Ovary (tissue), 3 donors: ENCODE measurements around the gene PTPRB.

Experiments used
- EP300 ChIP-seq: sonication (generic); formaldehyde crosslinking; IDR thresholded peaks from one replicate; pipeline ENCODE4 v1.6.1; 2017; ENCODE audit warnings: antibody characterized with exemption
- POLR2A ChIP-seq: fragments of 450-650 bp; IDR thresholded peaks from one replicate; pipeline ENCODE4 v1.6.1; 2017; ENCODE audit warnings: antibody characterized with exemption, mild to moderate bottlenecking, moderate library complexity
- TF ChIP-seq, protein P1 (sequence below), 3 donors: fragments of 450-650 bp in 2 of 3; fragments of 200-600 bp in 1 of 3; IDR thresholded peaks; one replicate each; pipeline versions ENCODE4 v1.5.1 to v1.8.0; 2016 to 2022; ENCODE audit warnings: antibody characterized with exemption in 3 of 3, mild to moderate bottlenecking in 1 of 3
- donor health status: DM: no; HTN: no; CAD: no.

DNA sequence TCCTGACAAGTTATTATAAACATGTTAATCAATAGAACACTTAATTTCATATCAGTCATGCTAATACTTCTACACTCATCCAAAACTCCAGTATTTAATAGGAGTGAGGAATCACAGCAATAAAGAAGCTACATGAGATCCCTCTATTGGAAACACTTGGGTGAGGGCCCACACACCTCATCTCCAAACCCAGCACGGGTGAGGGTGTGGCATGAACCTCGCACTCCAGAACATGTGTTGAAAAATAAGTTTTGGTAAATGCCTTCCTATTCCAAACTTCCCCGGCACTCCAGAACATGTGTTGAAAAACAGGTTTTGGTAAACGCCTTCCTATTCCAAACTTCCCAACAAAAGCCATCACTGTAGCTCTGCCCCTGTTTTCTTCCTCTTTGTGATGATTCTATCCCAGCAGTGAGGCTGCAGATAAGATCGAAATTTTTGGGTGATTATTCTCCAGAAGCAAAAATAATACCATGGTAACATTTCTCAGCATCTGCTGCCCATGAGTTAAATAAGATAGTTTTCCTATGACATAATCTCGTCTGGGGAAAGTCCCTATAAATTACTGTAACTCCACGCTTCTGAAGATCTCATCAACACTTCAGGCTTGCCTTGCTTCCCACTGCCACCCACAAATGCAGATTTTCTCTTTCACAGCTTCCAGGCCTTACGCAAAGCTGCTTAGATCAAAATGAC lies 24.4 kb upstream of the PTPRB start:
- TF ChIP-seq, protein P1, sequence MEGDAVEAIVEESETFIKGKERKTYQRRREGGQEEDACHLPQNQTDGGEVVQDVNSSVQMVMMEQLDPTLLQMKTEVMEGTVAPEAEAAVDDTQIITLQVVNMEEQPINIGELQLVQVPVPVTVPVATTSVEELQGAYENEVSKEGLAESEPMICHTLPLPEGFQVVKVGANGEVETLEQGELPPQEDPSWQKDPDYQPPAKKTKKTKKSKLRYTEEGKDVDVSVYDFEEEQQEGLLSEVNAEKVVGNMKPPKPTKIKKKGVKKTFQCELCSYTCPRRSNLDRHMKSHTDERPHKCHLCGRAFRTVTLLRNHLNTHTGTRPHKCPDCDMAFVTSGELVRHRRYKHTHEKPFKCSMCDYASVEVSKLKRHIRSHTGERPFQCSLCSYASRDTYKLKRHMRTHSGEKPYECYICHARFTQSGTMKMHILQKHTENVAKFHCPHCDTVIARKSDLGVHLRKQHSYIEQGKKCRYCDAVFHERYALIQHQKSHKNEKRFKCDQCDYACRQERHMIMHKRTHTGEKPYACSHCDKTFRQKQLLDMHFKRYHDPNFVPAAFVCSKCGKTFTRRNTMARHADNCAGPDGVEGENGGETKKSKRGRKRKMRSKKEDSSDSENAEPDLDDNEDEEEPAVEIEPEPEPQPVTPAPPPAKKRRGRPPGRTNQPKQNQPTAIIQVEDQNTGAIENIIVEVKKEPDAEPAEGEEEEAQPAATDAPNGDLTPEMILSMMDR (IDR thresholded peaks at IDR 0.05), result no peak
- TF ChIP-seq EP300 (no peak), POLR2A (no peak)
